ENCODE results near the gene MORN3. TPM values are rescaled to one million over a fixed set of nuclear protein-coding genes. Genes with fewer than 3 reads are reported as not detected.

MORN3 gene
- total RNA-seq, 1 donor from 2014 or later: 1.2 TPM

DNA sequence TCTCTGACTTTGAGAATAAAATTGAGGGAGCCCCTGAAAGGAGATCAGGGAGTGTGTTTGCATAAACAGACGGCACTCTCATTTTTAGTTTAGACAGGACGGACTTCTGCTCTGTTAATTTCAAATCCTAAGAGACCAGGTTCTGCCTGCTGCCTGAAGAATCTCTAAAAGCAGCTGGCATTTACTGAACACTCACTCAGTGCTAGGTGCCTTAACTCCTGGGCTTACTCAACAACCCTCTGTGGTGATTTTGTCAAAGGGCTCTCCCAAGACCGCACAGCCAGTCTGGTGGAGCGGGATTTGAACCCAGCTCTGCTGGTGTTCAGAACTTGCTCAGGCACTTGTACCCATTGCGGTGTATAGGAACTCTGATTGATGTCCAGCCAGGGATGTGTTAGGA is 40.9 kb downstream of the MORN3 start:
- H3K27ac Mint-ChIP-seq (ENCODE audit: unreplicated experiment): peak overlapping the region; percentile 75
- peaks cover 6% of the 10 kb centered on the region for H3K27me3 Mint-ChIP-seq (ENCODE audit: unreplicated experiment)
- H3K4me3 Mint-ChIP-seq (ENCODE audit: unreplicated experiment): peak overlapping the region; percentile 88
- DNase-seq: no peak
- no peaks in the 10 kb centered on the region for H3K36me3 Mint-ChIP-seq (ENCODE audit: unreplicated experiment)
- TF ChIP-seq, protein P1, sequence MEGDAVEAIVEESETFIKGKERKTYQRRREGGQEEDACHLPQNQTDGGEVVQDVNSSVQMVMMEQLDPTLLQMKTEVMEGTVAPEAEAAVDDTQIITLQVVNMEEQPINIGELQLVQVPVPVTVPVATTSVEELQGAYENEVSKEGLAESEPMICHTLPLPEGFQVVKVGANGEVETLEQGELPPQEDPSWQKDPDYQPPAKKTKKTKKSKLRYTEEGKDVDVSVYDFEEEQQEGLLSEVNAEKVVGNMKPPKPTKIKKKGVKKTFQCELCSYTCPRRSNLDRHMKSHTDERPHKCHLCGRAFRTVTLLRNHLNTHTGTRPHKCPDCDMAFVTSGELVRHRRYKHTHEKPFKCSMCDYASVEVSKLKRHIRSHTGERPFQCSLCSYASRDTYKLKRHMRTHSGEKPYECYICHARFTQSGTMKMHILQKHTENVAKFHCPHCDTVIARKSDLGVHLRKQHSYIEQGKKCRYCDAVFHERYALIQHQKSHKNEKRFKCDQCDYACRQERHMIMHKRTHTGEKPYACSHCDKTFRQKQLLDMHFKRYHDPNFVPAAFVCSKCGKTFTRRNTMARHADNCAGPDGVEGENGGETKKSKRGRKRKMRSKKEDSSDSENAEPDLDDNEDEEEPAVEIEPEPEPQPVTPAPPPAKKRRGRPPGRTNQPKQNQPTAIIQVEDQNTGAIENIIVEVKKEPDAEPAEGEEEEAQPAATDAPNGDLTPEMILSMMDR (IDR thresholded peaks at IDR 0.05; ENCODE audit: partially characterized antibody, unreplicated experiment): no peak
- peaks cover 27% of the 10 kb centered on the region for H3K4me1 Mint-ChIP-seq (ENCODE audit: low read depth, unreplicated experiment)
- H3K9me3 Mint-ChIP-seq (ENCODE audit: unreplicated experiment): no peaks in the 10 kb centered on the region

DNA sequence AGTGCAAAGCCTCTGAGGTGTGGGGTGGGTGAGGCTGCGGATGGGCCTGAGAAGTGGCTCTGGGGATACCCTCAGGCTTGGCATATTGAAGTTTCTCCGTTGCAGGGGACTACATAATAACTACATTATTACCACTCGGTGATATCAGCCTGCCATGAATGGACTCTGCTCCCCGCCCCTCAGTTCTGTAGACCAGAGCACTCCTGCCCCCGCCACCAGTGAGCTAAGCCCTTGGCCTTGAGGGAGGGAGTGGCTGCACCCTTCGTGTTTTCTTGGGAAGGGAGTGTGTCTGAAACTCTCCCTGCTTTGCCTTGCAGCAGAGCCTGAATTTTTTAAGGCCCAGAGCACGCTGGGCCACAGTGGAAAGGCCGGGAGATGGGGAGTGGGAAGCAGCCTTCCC is 41.4 kb downstream of the MORN3 start:
- Mint-ChIP-seq H3K36me3 (ENCODE audit: unreplicated experiment) (no peaks in the 10 kb centered on the region), H3K27ac (ENCODE audit: unreplicated experiment) (peak overlapping the region; percentile 59), H3K4me1 (ENCODE audit: low read depth, unreplicated experiment) (peaks cover 24% of the 10 kb centered on the region), H3K4me3 (ENCODE audit: unreplicated experiment) (peak overlapping the region; percentile 88), H3K9me3 (ENCODE audit: unreplicated experiment) (no peaks in the 10 kb centered on the region), H3K27me3 (ENCODE audit: unreplicated experiment) (peaks cover 6% of the 10 kb centered on the region)
- TF ChIP-seq, protein P1 (IDR thresholded peaks at IDR 0.05; ENCODE audit: partially characterized antibody, unreplicated experiment): no peak
- DNase-seq: no peak

DNA sequence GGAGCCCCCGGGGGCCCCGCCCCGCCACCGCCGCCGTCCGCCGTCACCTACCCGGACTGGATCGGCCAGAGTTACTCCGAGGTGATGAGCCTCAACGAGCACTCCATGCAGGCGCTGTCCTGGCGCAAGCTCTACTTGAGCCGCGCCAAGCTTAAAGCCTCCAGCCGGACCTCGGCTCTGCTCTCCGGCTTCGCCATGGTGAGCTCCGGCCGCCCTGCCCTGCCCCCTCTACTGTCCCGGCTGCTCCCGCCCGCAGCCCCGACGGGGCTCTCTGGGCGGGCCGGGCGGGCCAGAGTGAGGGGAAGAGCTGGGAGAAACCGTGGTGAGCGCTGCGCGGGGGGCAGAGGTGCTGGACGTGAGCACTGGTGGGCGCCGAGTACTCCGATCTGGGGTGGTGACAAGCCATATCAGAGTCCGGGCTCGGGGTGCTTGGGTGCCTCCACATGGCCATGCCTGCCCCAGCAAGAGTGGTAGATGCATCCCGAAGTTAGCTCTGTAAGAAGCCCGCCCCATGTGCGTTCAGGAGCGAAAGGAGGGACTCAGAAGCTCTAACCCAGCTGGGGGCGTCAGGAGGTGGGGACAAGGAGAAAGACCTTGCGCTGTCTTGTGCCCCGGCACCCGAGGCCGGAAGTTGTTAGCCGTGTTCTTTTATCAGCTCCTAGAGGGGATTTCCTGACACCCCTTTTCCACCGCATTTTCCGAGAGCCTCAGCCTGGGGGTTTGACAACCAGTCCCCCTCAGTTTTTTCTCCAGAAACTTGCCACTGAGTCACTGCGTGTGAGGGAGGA is 42.4 kb downstream of the MORN3 start:
- Mint-ChIP-seq H3K4me3 (ENCODE audit: unreplicated experiment) (peak overlapping the region; percentile 88), H3K4me1 (ENCODE audit: low read depth, unreplicated experiment) (peaks cover 19% of the 10 kb centered on the region), H3K27ac (ENCODE audit: unreplicated experiment) (peak overlapping the region; percentile 70), H3K27me3 (ENCODE audit: unreplicated experiment) (peaks cover 6% of the 10 kb centered on the region), H3K36me3 (ENCODE audit: unreplicated experiment) (no peaks in the 10 kb centered on the region), H3K9me3 (ENCODE audit: unreplicated experiment) (no peaks in the 10 kb centered on the region)
- TF ChIP-seq, protein P1 (IDR thresholded peaks at IDR 0.05; ENCODE audit: partially characterized antibody, unreplicated experiment): peak; percentile 21
- DNase-seq: peak; percentile 69

DNA sequence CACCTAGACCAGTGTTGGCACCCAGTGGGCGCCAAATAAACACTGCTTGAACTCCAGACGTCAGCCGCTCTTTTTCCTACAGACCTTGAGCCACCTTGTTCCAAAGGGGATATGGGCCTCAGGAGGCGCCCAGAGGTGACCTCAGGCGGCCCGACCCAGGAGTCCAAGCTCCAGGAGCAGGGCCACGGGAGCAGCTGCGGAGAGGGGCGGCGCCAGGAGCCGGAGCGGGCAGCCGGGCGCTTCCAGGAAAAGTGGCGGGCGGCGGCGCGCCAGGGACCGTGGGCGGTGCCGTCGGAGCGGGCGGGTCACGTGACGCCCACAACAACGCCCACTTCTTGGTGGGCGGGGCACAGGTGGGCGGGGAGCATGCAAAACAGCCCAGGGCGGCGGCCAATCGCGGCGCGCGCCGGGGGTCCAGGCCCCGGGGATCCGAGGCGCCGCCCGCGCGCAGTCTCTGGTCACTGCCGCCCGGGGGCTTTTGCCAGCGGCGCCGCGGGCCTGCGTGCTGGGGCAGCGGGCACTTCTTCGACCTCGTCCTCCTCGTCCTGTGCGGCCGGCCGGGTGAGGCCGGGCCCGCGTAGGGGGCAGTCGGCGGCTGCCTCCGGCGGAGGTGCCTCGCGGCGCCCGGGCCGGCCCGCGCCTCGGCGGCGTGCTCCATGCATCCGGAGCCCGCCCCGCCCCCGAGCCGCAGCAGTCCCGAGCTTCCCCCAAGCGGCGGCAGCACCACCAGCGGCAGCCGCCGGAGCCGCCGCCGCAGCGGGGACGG is 43.2 kb downstream of the MORN3 start, which contains the start of gene ORAI1:
TSS of gene ORAI1 (plus strand) at position 444 of the 766 bp plus-strand sequence.
- peaks cover 6% of the 10 kb centered on the region for H3K27me3 Mint-ChIP-seq (ENCODE audit: unreplicated experiment)
- TF ChIP-seq, protein P1 (IDR thresholded peaks at IDR 0.05; ENCODE audit: partially characterized antibody, unreplicated experiment): no peak
- H3K4me1 Mint-ChIP-seq (ENCODE audit: low read depth, unreplicated experiment): peaks cover 16% of the 10 kb centered on the region
- peak; percentile 98 for DNase-seq
- H3K9me3 Mint-ChIP-seq (ENCODE audit: unreplicated experiment): peaks cover 2% of the 10 kb centered on the region
- H3K36me3 Mint-ChIP-seq (ENCODE audit: unreplicated experiment): no peaks in the 10 kb centered on the region
- H3K27ac Mint-ChIP-seq (ENCODE audit: unreplicated experiment): peak within 1 kb of the TSS; percentile 70
- peak within 1 kb of the TSS; percentile 88 for H3K4me3 Mint-ChIP-seq (ENCODE audit: unreplicated experiment)
